Retinal pigment epithelial cell (primary cell): ENCODE measurements around the gene ANO7.

Experiments used
- DNase-seq: peaks from one replicate; pipeline ENCODE4 v3.0.0-alpha.2; 2010; ENCODE audit warnings: low read depth
- H3K4me3 ChIP-seq: 2 replicates; pipeline ENCODE4 v1.5.1; 2011; ENCODE audit warnings: mild to moderate bottlenecking, low read length, control low read depth, moderate library complexity
- TF ChIP-seq, protein P1 (sequence below): conservative IDR thresholded peaks from 2 replicates; pipeline ENCODE4 v1.5.1; 2011; ENCODE audit warnings: low read depth, low read length, control low read depth, inconsistent platforms

Gene ANO7

GRCh38 chr2:241268306-241268705, 79.8 kb downstream of the ANO7 start:
- no peak for DNase-seq
- no peak overlapping the region for H3K4me3 ChIP-seq
- TF ChIP-seq, protein P1, sequence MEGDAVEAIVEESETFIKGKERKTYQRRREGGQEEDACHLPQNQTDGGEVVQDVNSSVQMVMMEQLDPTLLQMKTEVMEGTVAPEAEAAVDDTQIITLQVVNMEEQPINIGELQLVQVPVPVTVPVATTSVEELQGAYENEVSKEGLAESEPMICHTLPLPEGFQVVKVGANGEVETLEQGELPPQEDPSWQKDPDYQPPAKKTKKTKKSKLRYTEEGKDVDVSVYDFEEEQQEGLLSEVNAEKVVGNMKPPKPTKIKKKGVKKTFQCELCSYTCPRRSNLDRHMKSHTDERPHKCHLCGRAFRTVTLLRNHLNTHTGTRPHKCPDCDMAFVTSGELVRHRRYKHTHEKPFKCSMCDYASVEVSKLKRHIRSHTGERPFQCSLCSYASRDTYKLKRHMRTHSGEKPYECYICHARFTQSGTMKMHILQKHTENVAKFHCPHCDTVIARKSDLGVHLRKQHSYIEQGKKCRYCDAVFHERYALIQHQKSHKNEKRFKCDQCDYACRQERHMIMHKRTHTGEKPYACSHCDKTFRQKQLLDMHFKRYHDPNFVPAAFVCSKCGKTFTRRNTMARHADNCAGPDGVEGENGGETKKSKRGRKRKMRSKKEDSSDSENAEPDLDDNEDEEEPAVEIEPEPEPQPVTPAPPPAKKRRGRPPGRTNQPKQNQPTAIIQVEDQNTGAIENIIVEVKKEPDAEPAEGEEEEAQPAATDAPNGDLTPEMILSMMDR, result no peak

DNA sequence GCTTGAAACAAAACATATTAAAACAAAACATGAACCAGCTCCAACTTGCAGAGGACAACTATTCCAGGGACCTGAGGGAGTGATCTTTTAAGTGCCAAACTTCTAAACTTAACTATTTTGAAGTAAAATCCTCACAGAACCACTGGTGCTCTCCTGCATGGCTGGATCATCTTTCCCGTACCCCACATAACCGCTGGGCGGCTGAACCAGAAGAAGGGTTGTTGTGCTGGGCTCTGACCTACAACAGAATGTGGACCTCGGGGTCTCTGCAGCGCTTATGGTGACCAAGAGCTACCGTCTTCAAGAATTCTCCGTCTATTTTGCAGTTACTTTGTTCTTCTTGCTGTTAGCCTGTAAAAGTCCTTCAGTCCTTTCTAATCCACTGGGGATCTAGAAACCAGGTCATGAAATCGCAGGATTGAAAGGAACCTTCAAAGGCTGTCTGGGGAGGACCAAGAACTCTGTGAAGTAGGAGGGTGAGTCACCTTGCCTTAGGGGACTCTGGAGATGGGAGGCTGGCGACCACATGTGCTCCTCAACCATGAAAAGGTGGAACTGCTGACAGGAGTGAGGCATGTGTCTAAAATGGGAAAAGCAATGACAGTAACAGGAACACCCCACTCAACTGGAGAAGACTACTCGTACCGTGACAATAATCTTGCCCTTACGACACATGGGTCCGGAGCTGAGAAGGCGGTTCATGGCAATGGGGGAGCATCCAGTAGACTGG, 80.4 kb downstream of the ANO7 start:
- no peak overlapping the region for H3K4me3 ChIP-seq
- TF ChIP-seq, protein P1, result no peak
- no peak for DNase-seq

- DNase-seq, result no peak
- no peak overlapping the region for H3K4me3 ChIP-seq
- TF ChIP-seq, protein P1, result no peak
These were observed 81.4 kb downstream of the ANO7 start for GRCh38 chr2:241269707-241270520.

DNA sequence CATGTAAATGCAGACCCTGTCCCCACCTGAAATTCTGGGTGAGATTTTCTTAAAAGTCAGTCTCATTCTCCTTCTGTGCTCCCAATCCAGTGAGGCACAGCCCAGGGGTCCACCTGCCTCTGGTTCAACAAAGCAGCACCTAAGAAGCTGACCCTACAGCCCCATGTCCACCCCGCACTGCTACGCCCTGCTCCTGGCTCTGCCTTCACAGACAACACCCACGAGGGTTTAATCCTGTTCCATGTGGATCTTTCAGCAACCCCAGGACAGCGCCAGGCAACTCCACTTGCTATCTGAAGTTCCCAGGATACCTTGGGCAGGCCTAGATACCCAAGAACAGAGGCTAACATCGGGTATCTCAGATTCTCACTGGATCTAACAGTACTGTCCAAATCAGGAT, 82.1 kb downstream of the ANO7 start:
- TF ChIP-seq, protein P1, result no peak
- no peak overlapping the region for H3K4me3 ChIP-seq
- DNase-seq, result no peak

- peak overlapping the region; percentile 76 for H3K4me3 ChIP-seq
- TF ChIP-seq, protein P1, result no peak
- peak; percentile 28 for DNase-seq
These were observed 83.3 kb downstream of the ANO7 start for GRCh38 chr2:241271706-241272302.

GRCh38 chr2:241272303-241273209, 84.1 kb downstream of the ANO7 start:
- H3K4me3 ChIP-seq, result peak overlapping the region; percentile 76
- DNase-seq, result no peak
- TF ChIP-seq, protein P1, result no peak
